ENCODE results near the gene ZNF74.
"Not testable (repeated sequence)": the region's sequence is repeated elsewhere in the genome, so short reads cannot be mapped to it uniquely, and the experiment has no call there.

ZNF74 gene

GRCh38 chr22:20373195-20373706 lies 20.7 kb upstream of the ZNF74 start:
- DNase-seq (ENCODE audit: low read depth, low spot score): peak; percentile 60
- not testable (repeated sequence) for H3K4me3 ChIP-seq (ENCODE audit: low read length)

GRCh38 chr22:20374130-20374529 lies 19.8 kb upstream of the ZNF74 start:
- not testable (repeated sequence) for H3K4me3 ChIP-seq (ENCODE audit: low read length); DNase-seq (ENCODE audit: low read depth, low spot score)

- DNase-seq (ENCODE audit: low read depth, low spot score); H3K4me3 ChIP-seq (ENCODE audit: low read length): not testable (repeated sequence)
Observed at GRCh38 chr22:20376281-20376680, 17.7 kb upstream of the ZNF74 start.

- DNase-seq (ENCODE audit: low read depth, low spot score): not testable (repeated sequence)
Observed at GRCh38 chr22:20376983-20377382, 17.0 kb upstream of the ZNF74 start.

GRCh38 chr22:20378110-20378509 lies 15.8 kb upstream of the ZNF74 start:
- no peak overlapping the region for H3K4me3 ChIP-seq (ENCODE audit: low read length)
- no peak for DNase-seq (ENCODE audit: low read depth, low spot score)

More at GRCh38 chr22:20376983-20377382, 17.0 kb upstream of the ZNF74 start:
- H3K4me3 ChIP-seq (ENCODE audit: low read length): not testable (repeated sequence)

- not testable (repeated sequence) for DNase-seq (ENCODE audit: low read depth, low spot score); H3K4me3 ChIP-seq (ENCODE audit: low read length)
Observed at GRCh38 chr22:20378684-20379083, 15.3 kb upstream of the ZNF74 start.

- no peak overlapping the region for H3K4me3 ChIP-seq (ENCODE audit: low read length)
- no peak for DNase-seq (ENCODE audit: low read depth, low spot score)
Observed at GRCh38 chr22:20380486-20380885, 13.5 kb upstream of the ZNF74 start.

- no peak for DNase-seq (ENCODE audit: low read depth, low spot score)
Observed at GRCh38 chr22:20383538-20383937, 10.4 kb upstream of the ZNF74 start.

GRCh38 chr22:20384171-20384570 lies 9.8 kb upstream of the ZNF74 start:
- no peak overlapping the region for H3K4me3 ChIP-seq (ENCODE audit: low read length)

More at GRCh38 chr22:20383538-20383937, 10.4 kb upstream of the ZNF74 start:
- no peak overlapping the region for H3K4me3 ChIP-seq (ENCODE audit: low read length)

GRCh38 chr22:20384865-20385264 lies 9.1 kb upstream of the ZNF74 start:
- no peak for DNase-seq (ENCODE audit: low read depth, low spot score)
- no peak overlapping the region for H3K4me3 ChIP-seq (ENCODE audit: low read length)

More at GRCh38 chr22:20384171-20384570, 9.8 kb upstream of the ZNF74 start:
- no peak for DNase-seq (ENCODE audit: low read depth, low spot score)

- no peak for DNase-seq (ENCODE audit: low read depth, low spot score)
- H3K4me3 ChIP-seq (ENCODE audit: low read length): no peak overlapping the region
Observed at GRCh38 chr22:20386336-20386735, 7.6 kb upstream of the ZNF74 start.

- no peak for DNase-seq (ENCODE audit: low read depth, low spot score)
- H3K4me3 ChIP-seq (ENCODE audit: low read length): no peak overlapping the region
Observed at GRCh38 chr22:20386972-20387371, 7.0 kb upstream of the ZNF74 start.

- no peak overlapping the region for H3K4me3 ChIP-seq (ENCODE audit: low read length)
- DNase-seq (ENCODE audit: low read depth, low spot score): no peak
Observed at GRCh38 chr22:20388200-20388599, 5.8 kb upstream of the ZNF74 start.

GRCh38 chr22:20389288-20389687 lies 4.7 kb upstream of the ZNF74 start:
- DNase-seq (ENCODE audit: low read depth, low spot score): no peak
- no peak overlapping the region for H3K4me3 ChIP-seq (ENCODE audit: low read length)

- no peak for DNase-seq (ENCODE audit: low read depth, low spot score)
- no peak overlapping the region for H3K4me3 ChIP-seq (ENCODE audit: low read length)
Observed at GRCh38 chr22:20390394-20390907, 3.5 kb upstream of the ZNF74 start.

- no peak overlapping the region for H3K4me3 ChIP-seq (ENCODE audit: low read length)
- DNase-seq (ENCODE audit: low read depth, low spot score): no peak
Observed at GRCh38 chr22:20391222-20391621, 2.7 kb upstream of the ZNF74 start.

GRCh38 chr22:20392365-20392881 lies 1.5 kb upstream of the ZNF74 start:
- H3K4me3 ChIP-seq (ENCODE audit: low read length): not testable (repeated sequence)

GRCh38 chr22:20392983-20393704 lies 807 bp upstream of the ZNF74 start:
- peak overlapping the region; percentile 82 for H3K4me3 ChIP-seq (ENCODE audit: low read length)
- no peak for DNase-seq (ENCODE audit: low read depth, low spot score)

More at GRCh38 chr22:20392365-20392881, 1.5 kb upstream of the ZNF74 start:
- not testable (repeated sequence) for DNase-seq (ENCODE audit: low read depth, low spot score)

GRCh38 chr22:20395181-20395906 lies 1.4 kb downstream of the ZNF74 start:
- no peak for DNase-seq (ENCODE audit: low read depth, low spot score)
- peak overlapping the region; percentile 82 for H3K4me3 ChIP-seq (ENCODE audit: low read length)

GRCh38 chr22:20395907-20396287 lies 1.9 kb downstream of the ZNF74 start:
- DNase-seq (ENCODE audit: low read depth, low spot score): no peak
- no peak overlapping the region for H3K4me3 ChIP-seq (ENCODE audit: low read length)
